Activated CD8-positive, alpha-beta memory T cell treated with anti-CD3 and anti-CD28 coated beads, Interleukin-2, amount 10 ng/mL, durations not matched to agents 7 days and 5 days (primary cell): ENCODE measurements around the gene PSPN. TPM values are rescaled to one million over a fixed set of nuclear protein-coding genes. Genes with fewer than 3 reads are reported as not detected.
A peak's percentile ranks its signal among the peaks of the same experiment; 100 is the strongest.
"Not testable (repeated sequence)": the region's sequence is repeated elsewhere in the genome, so short reads cannot be mapped to it uniquely, and the experiment has no call there.

ENCODE experiments used
- ATAC-seq: fragments of 150-1000 bp; cut with Tn5 transposase; one replicate; pipeline ENCODE4 v1.10.0; 2021; ENCODE audit warnings: moderate library complexity
- CTCF ChIA-PET: fragments of 350-600 bp; sonication (Branson Sonifier 250); formaldehyde crosslinking; loops from one replicate; lab custom pipeline; 2021; ENCODE audit warnings: antibody characterized with exemption; lab: Charles Lee
- DNase-seq: peaks from one replicate; pipeline ENCODE4 v3.0.0-alpha.2; 2020
- H3K27ac Mint-ChIP-seq: one replicate; pipeline ENCODE4 v1.8.0; 2021; ENCODE audit warnings: mild to moderate bottlenecking, mixed read lengths
- H3K27me3 Mint-ChIP-seq: one replicate; pipeline ENCODE4 v1.8.0; 2021; ENCODE audit warnings: mixed read lengths
- H3K36me3 Mint-ChIP-seq: one replicate; pipeline ENCODE4 v1.8.0; 2021; ENCODE audit warnings: mild to moderate bottlenecking, mixed read lengths
- H3K4me1 Mint-ChIP-seq: one replicate; pipeline ENCODE4 v1.8.0; 2021; ENCODE audit warnings: mixed read lengths
- H3K4me3 Mint-ChIP-seq: one replicate; pipeline ENCODE4 v1.8.0; 2021; ENCODE audit warnings: mild to moderate bottlenecking, moderate library complexity, mixed read lengths
- H3K9me3 Mint-ChIP-seq: one replicate; pipeline ENCODE4 v1.8.0; 2022; ENCODE audit warnings: low read depth, mixed read lengths
- total RNA-seq, 2 experiments: library from RNA; stranded (reverse); gene quantifications; one replicate each; pipeline ENCODE4 v1.2.3, GENCODE V29; 2021

Gene PSPN
- total RNA-seq, 2 experiments from 2014 or later: 1.8 to 2.6 TPM

- H3K4me3 Mint-ChIP-seq: no peak overlapping the region
- no peaks in the 10 kb centered on the region for H3K27me3 Mint-ChIP-seq
- H3K27ac Mint-ChIP-seq: no peak overlapping the region
- H3K4me1 Mint-ChIP-seq: no peaks in the 10 kb centered on the region
- CTCF ChIA-PET: no interaction called here
- peaks cover 20% of the 10 kb centered on the region for H3K36me3 Mint-ChIP-seq
- no peaks in the 10 kb centered on the region for H3K9me3 Mint-ChIP-seq
- ATAC-seq (no peak), DNase-seq (no peak)
Observed at GRCh38 chr19:6413721-6414643, 38.2 kb upstream of the PSPN start.

- H3K27me3 Mint-ChIP-seq: no peaks in the 10 kb centered on the region
- H3K27ac Mint-ChIP-seq: no peak overlapping the region
- DNase-seq: no peak
- no peaks in the 10 kb centered on the region for H3K9me3 Mint-ChIP-seq
- H3K4me1 Mint-ChIP-seq: no peaks in the 10 kb centered on the region
- ATAC-seq: no peak
- CTCF ChIA-PET: no interaction called here
- no peak overlapping the region for H3K4me3 Mint-ChIP-seq
- peaks cover 14% of the 10 kb centered on the region for H3K36me3 Mint-ChIP-seq
Observed at GRCh38 chr19:6413291-6413690, 37.6 kb upstream of the PSPN start.

- peak; percentile 59 for DNase-seq
- no peaks in the 10 kb centered on the region for H3K27me3 Mint-ChIP-seq
- no peak overlapping the region for H3K27ac Mint-ChIP-seq
- H3K4me3 Mint-ChIP-seq: no peak overlapping the region
- no peaks in the 10 kb centered on the region for H3K9me3 Mint-ChIP-seq
- peak; percentile 68 for ATAC-seq
- peaks cover 12% of the 10 kb centered on the region for H3K36me3 Mint-ChIP-seq
- CTCF ChIA-PET: no interaction called here
- H3K4me1 Mint-ChIP-seq: no peaks in the 10 kb centered on the region
Observed at GRCh38 chr19:6412447-6413091, 36.8 kb upstream of the PSPN start.

- ATAC-seq (peak; percentile 15), DNase-seq (no peak)
- Mint-ChIP-seq H3K4me3 (no peak overlapping the region), H3K27ac (no peak overlapping the region), H3K27me3 (no peaks in the 10 kb centered on the region), H3K36me3 (peaks cover 10% of the 10 kb centered on the region), H3K4me1 (no peaks in the 10 kb centered on the region), H3K9me3 (no peaks in the 10 kb centered on the region)
- CTCF ChIA-PET: interaction anchor here (1.1 kb wide), 1 partner anchor 32 kb away, joined by 3 read pairs; no protein-coding TSS in a partner anchor
Observed at GRCh38 chr19:6412061-6412446, 36.3 kb upstream of the PSPN start.

- CTCF ChIA-PET: interaction anchor here (1.2 kb wide), 1 partner anchor 15 kb away, joined by 4 read pairs; the partner anchor contains the start of gene KHSRP
Observed at GRCh38 chr19:6409346-6409745, 33.6 kb upstream of the PSPN start.

GRCh38 chr19:6406401-6406800 lies 30.7 kb upstream of the PSPN start:
- CTCF ChIA-PET: no interaction called here

More at GRCh38 chr19:6409346-6409745, 33.6 kb upstream of the PSPN start:
- ATAC-seq (no peak), DNase-seq (no peak)
- Mint-ChIP-seq H3K27ac (no peak overlapping the region), H3K4me3 (no peak overlapping the region), H3K4me1 (no peaks in the 10 kb centered on the region), H3K36me3 (peaks cover 6% of the 10 kb centered on the region), H3K27me3 (no peaks in the 10 kb centered on the region), H3K9me3 (no peaks in the 10 kb centered on the region)

GRCh38 chr19:6402837-6403608 lies 27.3 kb upstream of the PSPN start:
- CTCF ChIA-PET: interaction anchor here (0.6 kb wide), 1 partner anchor 9 kb away, joined by 4 read pairs; no protein-coding TSS in a partner anchor
- H3K27me3 Mint-ChIP-seq: no peaks in the 10 kb centered on the region
- DNase-seq (no peak), ATAC-seq (no peak)
- H3K4me3 Mint-ChIP-seq: no peak overlapping the region
- peaks cover 2% of the 10 kb centered on the region for H3K4me1 Mint-ChIP-seq
- H3K9me3 Mint-ChIP-seq: no peaks in the 10 kb centered on the region
- H3K27ac Mint-ChIP-seq: no peak overlapping the region
- H3K36me3 Mint-ChIP-seq: no peaks in the 10 kb centered on the region

More at GRCh38 chr19:6406401-6406800, 30.7 kb upstream of the PSPN start:
- Mint-ChIP-seq H3K4me3 (no peak overlapping the region), H3K4me1 (no peaks in the 10 kb centered on the region), H3K9me3 (no peaks in the 10 kb centered on the region), H3K27ac (no peak overlapping the region), H3K27me3 (no peaks in the 10 kb centered on the region), H3K36me3 (no peaks in the 10 kb centered on the region)
- no peak for ATAC-seq
- no peak for DNase-seq

- DNase-seq: no peak
- Mint-ChIP-seq H3K27me3 (no peaks in the 10 kb centered on the region), H3K4me1 (peaks cover 2% of the 10 kb centered on the region), H3K36me3 (no peaks in the 10 kb centered on the region), H3K9me3 (no peaks in the 10 kb centered on the region), H3K4me3 (no peak overlapping the region), H3K27ac (no peak overlapping the region)
- CTCF ChIA-PET: no interaction called here
- ATAC-seq: no peak
Observed at GRCh38 chr19:6402058-6402457, 26.3 kb upstream of the PSPN start.

GRCh38 chr19:6400062-6400944 lies 24.6 kb upstream of the PSPN start:
- CTCF ChIA-PET, H3K27ac Mint-ChIP-seq, H3K4me3 Mint-ChIP-seq, ATAC-seq, H3K9me3 Mint-ChIP-seq, H3K4me1 Mint-ChIP-seq, DNase-seq, H3K36me3 Mint-ChIP-seq, H3K27me3 Mint-ChIP-seq: not testable (repeated sequence)

GRCh38 chr19:6396305-6396704 lies 20.6 kb upstream of the PSPN start:
- CTCF ChIA-PET: no interaction called here
- no peak overlapping the region for H3K4me3 Mint-ChIP-seq
- no peaks in the 10 kb centered on the region for H3K9me3 Mint-ChIP-seq
- peaks cover 10% of the 10 kb centered on the region for H3K36me3 Mint-ChIP-seq
- no peaks in the 10 kb centered on the region for H3K27me3 Mint-ChIP-seq
- peaks cover 22% of the 10 kb centered on the region for H3K4me1 Mint-ChIP-seq
- DNase-seq: no peak
- ATAC-seq: no peak
- H3K27ac Mint-ChIP-seq: no peak overlapping the region

GRCh38 chr19:6394831-6395230 lies 19.1 kb upstream of the PSPN start:
- ATAC-seq: no peak
- Mint-ChIP-seq H3K4me3 (peak overlapping the region; percentile 31), H3K36me3 (peaks cover 15% of the 10 kb centered on the region), H3K9me3 (no peaks in the 10 kb centered on the region), H3K27ac (no peak overlapping the region), H3K4me1 (peaks cover 26% of the 10 kb centered on the region), H3K27me3 (no peaks in the 10 kb centered on the region)
- DNase-seq: no peak
- CTCF ChIA-PET: interaction anchor here (0.7 kb wide), 1 partner anchor 9 kb away, joined by 4 read pairs; no protein-coding TSS in a partner anchor

GRCh38 chr19:6393983-6394412 lies 18.3 kb upstream of the PSPN start:
- Mint-ChIP-seq H3K9me3 (no peaks in the 10 kb centered on the region), H3K36me3 (peaks cover 18% of the 10 kb centered on the region), H3K27ac (peak overlapping the region; percentile 90), H3K4me3 (peak overlapping the region; percentile 91), H3K27me3 (no peaks in the 10 kb centered on the region), H3K4me1 (peaks cover 26% of the 10 kb centered on the region)
- CTCF ChIA-PET: interaction anchor here (0.7 to 1.2 kb wide), 4 partner anchors 9 to 409 kb away, joined by 3 to 4 read pairs (median 3); no protein-coding TSS in a partner anchor
- peak; percentile 86 for DNase-seq
- ATAC-seq: no peak
